Colon (tissue), 2 donors: ENCODE measurements around the gene CFAP52.
"Not testable (repeated sequence)": the region's sequence is repeated elsewhere in the genome, so short reads cannot be mapped to it uniquely, and the experiment has no call there.

ENCODE experiments used
- FAIRE-seq: peaks from 2 replicates; lab custom pipeline; 2012; peaks lifted over from hg19 to GRCh38; lab: Jason Lieb, UNC
- donor health status: control.
- donor health status: control.

CFAP52 gene

GRCh38 chr17:9576521-9577372 is at the start of gene CFAP52:
CFAP52 (plus strand) TSS chr17:9576642; CDS start chr17:9576696, 54 bp downstream.
- FAIRE-seq, result no peak

- no peak for FAIRE-seq
Measured at GRCh38 chr17:9527788-9528187, 48.7 kb upstream of the CFAP52 start.

- FAIRE-seq, result no peak
Measured at GRCh38 chr17:9529033-9529700, 47.3 kb upstream of the CFAP52 start.

- FAIRE-seq, result no peak
Measured at GRCh38 chr17:9531034-9531433, 45.4 kb upstream of the CFAP52 start.

- no peak for FAIRE-seq
Measured at GRCh38 chr17:9532715-9533114, 43.7 kb upstream of the CFAP52 start.

- FAIRE-seq, result no peak
Measured at GRCh38 chr17:9533441-9533840, 43.0 kb upstream of the CFAP52 start.

- no peak for FAIRE-seq
Measured at GRCh38 chr17:9536061-9536460, 40.4 kb upstream of the CFAP52 start.

- FAIRE-seq, result no peak
Measured at GRCh38 chr17:9537177-9537776, 39.2 kb upstream of the CFAP52 start.

GRCh38 chr17:9538626-9539025 is 37.8 kb upstream of the CFAP52 start:
- no peak for FAIRE-seq

- FAIRE-seq, result no peak
Measured at GRCh38 chr17:9541718-9542117, 34.7 kb upstream of the CFAP52 start.

GRCh38 chr17:9544221-9544620 is 32.2 kb upstream of the CFAP52 start:
- no peak for FAIRE-seq

GRCh38 chr17:9549215-9549614 is 27.2 kb upstream of the CFAP52 start:
- FAIRE-seq, result peak; percentile 73

GRCh38 chr17:9553181-9553580 is 23.3 kb upstream of the CFAP52 start:
- no peak for FAIRE-seq

- no peak for FAIRE-seq
Measured at GRCh38 chr17:9553596-9553995, 22.8 kb upstream of the CFAP52 start.

- not testable (repeated sequence) for FAIRE-seq
Measured at GRCh38 chr17:9554715-9555114, 21.7 kb upstream of the CFAP52 start.

- no peak for FAIRE-seq
Measured at GRCh38 chr17:9557161-9557755, 19.2 kb upstream of the CFAP52 start.

- no peak for FAIRE-seq
Measured at GRCh38 chr17:9557857-9558256, 18.6 kb upstream of the CFAP52 start.

GRCh38 chr17:9564104-9564503 is 12.3 kb upstream of the CFAP52 start:
- FAIRE-seq, result no peak

- FAIRE-seq, result no peak
Measured at GRCh38 chr17:9566067-9566466, 10.4 kb upstream of the CFAP52 start.

- FAIRE-seq, result not testable (repeated sequence)
Measured at GRCh38 chr17:9566739-9567138, 9.7 kb upstream of the CFAP52 start.

GRCh38 chr17:9568004-9568403 is 8.4 kb upstream of the CFAP52 start:
- no peak for FAIRE-seq

GRCh38 chr17:9568957-9569588 is 7.4 kb upstream of the CFAP52 start:
- no peak for FAIRE-seq
